SK-MEL-5 (cell line): Measurements from ENCODE around the gene MDFIC2. TPM values are rescaled to one million over a fixed set of nuclear protein-coding genes. Genes with fewer than 3 reads are reported as not detected.
A peak's percentile ranks its signal among the peaks of the same experiment; 100 is the strongest.

ENCODE experiments used
- DNase-seq: peaks from one replicate; pipeline ENCODE4 v3.0.0-alpha.2; 2016; ENCODE audit warnings: low read depth, low spot score
- in situ Hi-C: cut with HindIII; loops from 2 replicates; pipeline ENCODE4 v1.10.0; 2016; ENCODE audit warnings: low sequenced_read_pairs, high pct_unique_total_duplicates, low pct_unique_long_range_greater_than_20kb
- total RNA-seq: library from RNA; depleted of rRNA; stranded (reverse); fragments of >200 nt; shearing (Covaris generic); gene quantifications from 2 replicates; pipeline ENCODE4 v1.2.3, GENCODE V29; 2014

Gene MDFIC2
- total RNA-seq, 1 experiment from 2014 or later = not detected

GRCh38 chr3:70276901-70277300, 35.5 kb downstream of the MDFIC2 start:
- in situ Hi-C loops = no loop called here
- no peak for DNase-seq

GRCh38 chr3:70273492-70273891, 38.9 kb downstream of the MDFIC2 start:
- peak; percentile 9 for DNase-seq
- in situ Hi-C loops = no loop called here

- in situ Hi-C loops = no loop called here
- DNase-seq = no peak
Measured at GRCh38 chr3:70272798-70273197, 39.6 kb downstream of the MDFIC2 start.

DNA sequence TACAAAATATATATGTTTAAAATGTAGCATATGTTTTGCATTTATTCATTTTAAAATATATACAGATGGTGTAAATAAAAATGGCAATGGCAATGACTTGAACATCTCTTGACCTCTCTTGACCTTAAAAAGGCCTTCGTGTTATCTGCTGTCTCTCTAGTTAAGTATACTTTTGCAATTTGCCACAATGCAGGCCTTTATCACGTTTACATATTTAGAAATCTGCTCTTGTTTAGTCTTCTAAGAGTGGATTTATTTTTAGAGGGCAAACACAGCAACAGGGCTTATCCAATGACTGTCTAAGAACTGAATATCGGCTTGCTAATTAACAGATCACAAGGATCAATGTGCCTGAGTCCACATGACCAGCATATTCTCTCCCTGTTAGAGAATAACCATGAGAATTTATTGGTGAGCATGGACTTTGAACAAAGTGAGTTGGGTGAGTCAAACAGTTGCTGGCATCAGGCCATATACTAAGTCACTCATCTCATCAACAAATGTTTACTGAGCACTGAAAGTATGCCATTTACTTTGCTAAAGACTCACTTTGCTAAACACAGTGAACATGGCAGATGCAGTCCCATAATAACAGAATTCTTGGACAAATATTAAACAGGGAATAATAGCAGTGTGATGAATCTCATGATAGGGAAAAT, 48.2 kb downstream of the MDFIC2 start:
- in situ Hi-C loops = no loop called here
- no peak for DNase-seq

DNA sequence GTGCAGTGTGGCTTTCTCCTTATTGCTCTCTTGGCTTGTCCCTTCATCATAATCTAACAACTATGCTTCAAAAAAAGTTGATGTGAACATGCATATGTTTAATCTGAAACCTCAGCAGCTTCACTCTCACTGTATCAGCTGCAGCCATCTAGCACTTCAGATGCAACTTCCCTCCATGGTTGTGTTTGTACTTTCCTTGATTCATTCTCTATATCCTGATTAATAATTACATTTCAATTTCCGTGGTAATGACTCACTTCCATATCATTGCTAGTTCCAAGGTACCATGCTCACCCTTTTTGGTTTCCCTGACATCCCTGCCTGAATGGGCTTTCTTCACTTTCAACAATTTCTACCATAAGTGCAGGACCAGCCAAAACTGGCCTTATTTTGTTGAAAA, 51.2 kb downstream of the MDFIC2 start:
- in situ Hi-C loops = no loop called here
- no peak for DNase-seq

GRCh38 chr3:70256566-70256965, 55.9 kb downstream of the MDFIC2 start:
- in situ Hi-C loops = no loop called here
- DNase-seq = no peak

- in situ Hi-C loops = no loop called here
- DNase-seq = no peak
Measured at GRCh38 chr3:70250492-70250891, 61.9 kb downstream of the MDFIC2 start.

DNA sequence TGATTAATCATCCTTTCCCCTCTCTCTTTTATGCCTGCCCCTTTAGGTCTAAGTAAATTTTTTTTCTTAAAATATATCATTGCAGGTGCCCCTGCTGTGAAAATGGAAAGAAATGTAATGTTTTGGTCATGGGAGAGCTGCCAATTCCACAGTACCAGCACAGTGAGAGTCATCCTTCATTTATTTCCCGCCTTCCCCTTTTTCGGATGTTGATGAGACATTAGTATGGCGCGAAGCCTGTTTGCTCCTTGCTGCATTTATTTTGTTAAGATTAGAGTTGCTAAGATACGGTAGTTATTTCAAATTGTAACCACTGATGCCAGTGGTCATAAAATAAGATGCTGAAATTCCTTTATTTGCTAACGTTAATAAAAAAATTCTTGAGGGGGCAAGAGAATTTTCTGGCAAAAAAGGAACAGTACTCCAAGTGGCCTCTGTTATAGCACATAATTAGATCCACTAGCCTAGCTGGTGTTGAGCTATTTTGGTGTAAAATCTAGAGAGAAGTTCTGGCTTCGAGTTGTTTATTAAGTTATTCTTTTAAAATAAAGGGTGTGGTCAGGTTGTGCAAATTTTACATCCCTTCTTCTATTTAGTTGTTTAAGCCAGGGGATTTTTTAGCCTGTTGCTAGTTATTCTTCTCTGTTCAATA, 62.8 kb downstream of the MDFIC2 start:
- DNase-seq = no peak
- in situ Hi-C loops = no loop called here

GRCh38 chr3:70248856-70249255, 63.6 kb downstream of the MDFIC2 start:
- in situ Hi-C loops = no loop called here
- DNase-seq = no peak

DNA sequence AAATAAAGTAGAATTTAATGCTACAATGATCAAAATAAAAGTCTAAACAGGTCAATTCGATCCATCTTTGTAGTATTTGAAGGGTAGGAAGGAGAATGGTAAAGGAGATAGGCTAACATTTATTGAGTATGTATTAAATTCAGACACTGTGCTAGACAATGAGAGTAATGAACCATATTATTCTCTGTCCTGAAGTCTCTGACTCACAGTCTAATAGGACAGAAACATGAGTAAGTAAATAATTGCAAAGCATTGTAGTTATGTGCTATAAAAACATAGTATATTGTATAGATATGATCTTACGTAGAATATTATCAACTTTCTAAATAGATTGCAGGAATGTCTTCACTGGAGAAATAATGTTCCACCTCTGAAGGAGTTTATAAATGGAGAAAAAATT, 64.5 kb downstream of the MDFIC2 start:
- no peak for DNase-seq
- in situ Hi-C loops = no loop called here

DNA sequence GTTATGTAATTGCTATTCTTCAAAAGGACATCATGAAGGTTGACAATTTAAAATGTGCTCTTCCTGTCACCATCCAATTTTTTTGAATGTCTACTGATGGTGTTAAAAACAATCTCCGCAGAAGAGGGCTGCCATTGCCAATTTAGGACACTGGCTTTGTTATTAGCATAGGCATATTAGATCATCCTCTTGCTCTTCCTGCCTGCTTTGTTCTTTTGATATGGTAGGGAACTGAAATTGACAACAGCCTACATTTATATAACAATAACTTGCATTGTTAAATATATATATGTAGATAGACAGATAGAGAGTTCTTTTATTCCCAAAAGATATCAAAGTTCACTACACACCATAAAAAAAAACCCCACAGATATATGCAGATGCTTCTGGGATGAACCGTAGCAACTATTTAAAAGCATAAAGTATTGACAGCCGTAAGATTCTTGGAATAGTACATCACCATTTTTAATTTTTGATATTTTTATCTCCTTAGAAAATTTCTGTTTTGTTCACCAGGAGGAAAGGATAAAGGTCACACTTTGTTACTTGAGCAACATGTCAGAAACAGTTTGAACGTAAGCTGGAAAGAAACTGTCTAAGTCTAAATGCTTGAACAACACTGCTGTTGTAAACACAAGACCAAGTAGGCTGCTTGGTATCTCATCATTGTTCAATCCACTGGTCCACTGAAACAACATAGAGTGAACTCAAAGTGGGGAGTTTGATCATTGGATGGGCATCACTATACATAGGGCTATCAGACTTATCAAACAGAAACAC, 66.5 kb downstream of the MDFIC2 start:
- peak; percentile 4 for DNase-seq
- in situ Hi-C loops = no loop called here

- in situ Hi-C loops = no loop called here
- DNase-seq = no peak
Measured at GRCh38 chr3:70244422-70244821, 68.0 kb downstream of the MDFIC2 start.

DNA sequence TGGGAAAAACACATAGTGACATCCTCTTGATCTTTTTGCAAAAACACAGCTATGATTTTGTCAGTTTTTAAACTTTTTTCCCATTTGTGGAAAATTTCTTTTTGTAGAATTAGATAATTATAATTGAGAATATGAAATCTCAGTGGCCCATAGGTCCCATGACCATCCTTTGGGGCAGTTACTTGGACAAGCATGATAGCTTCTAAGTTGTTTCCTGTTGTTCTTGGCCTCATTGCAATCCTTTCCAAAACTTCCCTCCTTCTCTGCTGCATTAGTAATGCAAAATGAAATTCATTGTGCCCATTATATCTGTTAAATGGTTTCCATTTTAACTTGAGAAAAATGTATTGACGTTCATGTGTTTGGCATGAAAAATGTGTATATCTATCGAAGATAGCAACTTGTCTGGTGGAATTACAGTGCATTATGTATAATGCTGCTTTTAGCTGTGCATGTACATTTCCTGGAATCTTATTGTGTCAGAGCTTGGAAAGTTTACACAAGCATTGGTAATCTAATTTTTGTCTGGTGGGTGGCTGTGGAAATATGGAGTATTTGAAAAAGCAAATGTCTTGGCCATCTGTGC, 70.0 kb downstream of the MDFIC2 start:
- in situ Hi-C loops = no loop called here
- no peak for DNase-seq

GRCh38 chr3:70233812-70234211, 78.6 kb downstream of the MDFIC2 start:
- no peak for DNase-seq
- in situ Hi-C loops = no loop called here

GRCh38 chr3:70233112-70233511, 79.3 kb downstream of the MDFIC2 start:
- DNase-seq = no peak
- in situ Hi-C loops = no loop called here

GRCh38 chr3:70231266-70231701, 81.2 kb downstream of the MDFIC2 start:
- in situ Hi-C loops = no loop called here
- no peak for DNase-seq

DNA sequence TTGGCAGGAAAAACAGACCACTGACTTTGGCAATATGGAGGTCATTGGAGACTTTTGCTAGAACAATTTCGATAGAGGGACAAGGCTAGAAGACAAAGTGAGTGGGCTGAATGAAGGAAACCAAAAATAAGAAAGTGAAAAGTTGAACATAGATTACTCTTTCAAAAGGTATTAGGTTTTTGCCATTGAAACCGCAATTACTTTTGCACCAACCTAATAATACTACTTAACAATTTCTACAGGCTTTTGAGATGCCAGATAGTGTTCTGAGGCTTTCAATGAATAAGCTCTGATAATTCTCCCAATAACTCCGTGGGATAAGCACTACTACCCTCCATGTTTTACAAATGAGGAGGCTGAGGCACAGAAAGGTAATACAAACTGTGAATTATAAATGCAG, 85.0 kb downstream of the MDFIC2 start:
- no peak for DNase-seq
- in situ Hi-C loops = no loop called here

GRCh38 chr3:70225146-70225545, 87.3 kb downstream of the MDFIC2 start:
- no peak for DNase-seq
- in situ Hi-C loops = no loop called here
